GM12892 (cell line): Measurements from ENCODE around the gene STEAP1B.

ENCODE experiments used
- POLR2A ChIP-seq: IDR thresholded peaks from 2 replicates; pipeline ENCODE4 v1.6.1; 2011; ENCODE audit warnings: low read depth, low read length, control low read depth
- POLR2AphosphoS5 ChIP-seq: IDR thresholded peaks from 2 replicates; pipeline ENCODE4 v1.6.1; 2011; ENCODE audit warnings: low read depth, low read length, control low read depth
- TAF1 ChIP-seq: IDR thresholded peaks from 2 replicates; pipeline ENCODE4 v1.6.1; 2011; ENCODE audit warnings: low read depth, mild to moderate bottlenecking, control low read depth, low read length, borderline replicate concordance

GRCh38 chr7:22420973-22421635, 78.9 kb downstream of the STEAP1B start:
- no peak for TF ChIP-seq POLR2A
- TF ChIP-seq POLR2AphosphoS5 = no peak
- TF ChIP-seq TAF1 = no peak
